ENCODE measurements around the gene CTDP1.

The CTDP1 gene, protein sequence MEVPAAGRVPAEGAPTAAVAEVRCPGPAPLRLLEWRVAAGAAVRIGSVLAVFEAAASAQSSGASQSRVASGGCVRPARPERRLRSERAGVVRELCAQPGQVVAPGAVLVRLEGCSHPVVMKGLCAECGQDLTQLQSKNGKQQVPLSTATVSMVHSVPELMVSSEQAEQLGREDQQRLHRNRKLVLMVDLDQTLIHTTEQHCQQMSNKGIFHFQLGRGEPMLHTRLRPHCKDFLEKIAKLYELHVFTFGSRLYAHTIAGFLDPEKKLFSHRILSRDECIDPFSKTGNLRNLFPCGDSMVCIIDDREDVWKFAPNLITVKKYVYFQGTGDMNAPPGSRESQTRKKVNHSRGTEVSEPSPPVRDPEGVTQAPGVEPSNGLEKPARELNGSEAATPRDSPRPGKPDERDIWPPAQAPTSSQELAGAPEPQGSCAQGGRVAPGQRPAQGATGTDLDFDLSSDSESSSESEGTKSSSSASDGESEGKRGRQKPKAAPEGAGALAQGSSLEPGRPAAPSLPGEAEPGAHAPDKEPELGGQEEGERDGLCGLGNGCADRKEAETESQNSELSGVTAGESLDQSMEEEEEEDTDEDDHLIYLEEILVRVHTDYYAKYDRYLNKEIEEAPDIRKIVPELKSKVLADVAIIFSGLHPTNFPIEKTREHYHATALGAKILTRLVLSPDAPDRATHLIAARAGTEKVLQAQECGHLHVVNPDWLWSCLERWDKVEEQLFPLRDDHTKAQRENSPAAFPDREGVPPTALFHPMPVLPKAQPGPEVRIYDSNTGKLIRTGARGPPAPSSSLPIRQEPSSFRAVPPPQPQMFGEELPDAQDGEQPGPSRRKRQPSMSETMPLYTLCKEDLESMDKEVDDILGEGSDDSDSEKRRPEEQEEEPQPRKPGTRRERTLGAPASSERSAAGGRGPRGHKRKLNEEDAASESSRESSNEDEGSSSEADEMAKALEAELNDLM

DNA sequence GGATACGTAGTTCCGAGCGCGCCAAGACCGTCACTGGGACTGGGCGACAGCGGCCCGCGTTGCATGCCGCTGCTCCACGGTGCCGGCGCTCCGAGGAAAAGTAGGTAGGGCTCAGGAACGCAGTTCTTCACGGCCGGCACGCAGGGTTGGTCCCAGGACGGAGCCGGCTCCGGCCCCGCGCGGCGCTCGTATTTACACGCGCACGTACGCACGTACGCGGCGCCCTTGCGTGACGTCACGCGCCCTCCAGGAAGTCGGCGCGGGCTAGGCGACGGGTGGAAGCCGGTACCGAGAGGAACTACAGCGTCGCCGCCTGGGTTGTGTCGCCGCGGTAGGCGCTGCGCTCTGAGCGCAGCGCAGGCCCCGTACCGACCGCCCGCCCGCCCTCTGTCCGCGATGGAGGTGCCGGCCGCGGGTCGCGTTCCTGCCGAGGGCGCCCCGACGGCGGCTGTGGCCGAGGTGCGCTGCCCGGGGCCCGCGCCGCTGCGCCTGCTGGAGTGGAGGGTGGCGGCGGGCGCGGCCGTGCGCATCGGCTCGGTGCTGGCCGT is at the start of gene CTDP1:
TSS of gene CTDP1 (plus strand) at position 252 of the 548 bp plus-strand sequence. CDS start at position 397, 145 bp downstream.
- Histone ChIP-seq H3K4me1 (ENCODE audit: control insufficient read depth in 2 of 2, insufficient read depth in 2 of 2, low read length in 2 of 2) (peaks cover 26 to 34% of the 10 kb centered on the region in 2 donors), H3K27ac (ENCODE audit: low read depth in 2 of 2, low read length in 2 of 2) (peak within 1 kb of the TSS; percentile 96 to 97), H3K27me3 (ENCODE audit: control insufficient read depth in 2 of 2, insufficient read depth in 2 of 2, low read length in 2 of 2) (no peaks in the 10 kb centered on the region), H3K9ac (ENCODE audit: low read depth in 1 of 2, low read length in 2 of 2) (peak within 1 kb of the TSS; percentile 89 to 92), H3K4me3 (ENCODE audit: low read length in 2 of 2) (peak within 1 kb of the TSS; percentile 70 to 93), H3K36me3 (ENCODE audit: control insufficient read depth in 2 of 2, insufficient read depth in 2 of 2, low read length in 2 of 2) (peaks cover 10 to 11% of the 10 kb centered on the region in 2 donors), H3K9me3 (ENCODE audit: control insufficient read depth in 2 of 2, low read length in 2 of 2) (no peaks in the 10 kb centered on the region)

DNA sequence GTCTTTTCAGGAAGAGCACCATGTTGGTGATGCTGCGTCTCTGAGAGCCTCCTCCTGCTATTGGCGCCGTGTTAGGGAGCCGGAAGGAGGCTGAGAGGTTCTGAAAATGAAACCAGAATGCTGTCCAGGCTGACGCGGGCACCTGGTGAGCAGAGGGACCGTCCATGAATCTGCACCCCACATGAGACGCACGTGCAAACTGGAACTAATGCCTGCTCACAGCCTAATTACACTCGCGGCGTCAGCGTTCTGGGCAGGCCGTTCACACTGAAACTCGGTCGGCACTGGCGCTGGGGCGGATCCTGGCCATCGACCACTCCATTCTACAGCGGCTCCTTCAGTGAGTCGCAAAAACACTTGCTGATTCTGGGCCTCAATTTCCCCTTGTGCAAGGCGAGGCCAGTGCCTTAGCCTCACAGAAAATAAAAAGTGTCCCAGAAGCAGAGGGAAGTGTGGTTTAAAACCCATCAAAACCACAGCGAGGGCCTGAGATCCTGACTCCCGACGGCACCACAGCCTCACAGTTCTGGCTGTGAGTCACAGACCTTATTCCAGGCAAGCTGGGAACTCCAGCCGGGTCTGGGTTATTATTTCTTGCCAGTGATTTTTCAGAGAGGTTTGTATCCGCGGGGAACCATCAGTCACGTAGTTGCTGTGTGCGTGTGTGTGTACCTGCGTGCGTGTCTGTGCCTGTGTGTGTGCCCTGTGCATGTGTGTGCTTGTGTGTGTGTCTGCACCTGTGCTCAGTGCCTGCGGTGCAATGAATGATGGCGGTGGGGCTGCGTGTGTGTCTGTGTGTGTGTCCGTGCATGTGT is 49.1 kb upstream of the CTDP1 start:
- Histone ChIP-seq H3K9me3 (ENCODE audit: control insufficient read depth in 2 of 2, low read length in 2 of 2) (no peaks in the 10 kb centered on the region), H3K27me3 (ENCODE audit: control insufficient read depth in 2 of 2, insufficient read depth in 2 of 2, low read length in 2 of 2) (no peaks in the 10 kb centered on the region), H3K4me3 (ENCODE audit: low read length in 2 of 2) (no peak overlapping the region), H3K27ac (ENCODE audit: low read depth in 2 of 2, low read length in 2 of 2) (no peak overlapping the region), H3K36me3 (ENCODE audit: control insufficient read depth in 2 of 2, insufficient read depth in 2 of 2, low read length in 2 of 2) (no peaks in the 10 kb centered on the region), H3K4me1 (ENCODE audit: control insufficient read depth in 2 of 2, insufficient read depth in 2 of 2, low read length in 2 of 2) (no peaks in the 10 kb centered on the region), H3K9ac (ENCODE audit: low read depth in 1 of 2, low read length in 2 of 2) (no peak overlapping the region)

DNA sequence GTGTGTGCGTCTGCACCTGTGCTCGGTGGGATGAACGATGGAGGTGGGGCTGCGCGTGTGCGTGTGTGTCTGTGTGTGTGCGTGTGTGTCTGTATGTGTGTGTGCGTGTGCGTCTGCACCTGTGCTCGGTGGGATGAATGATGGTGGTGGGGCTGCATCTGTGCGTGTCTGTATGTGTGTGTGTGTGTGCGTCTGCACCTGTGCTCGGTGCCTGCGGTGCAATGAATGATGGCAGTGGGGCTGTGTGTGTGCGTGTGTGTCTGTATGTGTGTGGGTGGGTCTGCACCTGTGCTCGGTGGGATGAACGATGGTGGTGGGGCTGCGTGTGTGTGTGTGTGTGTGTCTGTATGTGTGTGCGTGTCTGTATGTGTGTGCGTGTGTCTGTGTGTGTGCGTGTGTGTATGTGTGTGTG is 48.5 kb upstream of the CTDP1 start:
- Histone ChIP-seq H3K9ac (ENCODE audit: low read depth in 1 of 2, low read length in 2 of 2) (no peak overlapping the region), H3K4me3 (ENCODE audit: low read length in 2 of 2) (no peak overlapping the region), H3K27ac (ENCODE audit: low read depth in 2 of 2, low read length in 2 of 2) (no peak overlapping the region), H3K27me3 (ENCODE audit: control insufficient read depth in 2 of 2, insufficient read depth in 2 of 2, low read length in 2 of 2) (no peaks in the 10 kb centered on the region), H3K36me3 (ENCODE audit: control insufficient read depth in 2 of 2, insufficient read depth in 2 of 2, low read length in 2 of 2) (no peaks in the 10 kb centered on the region), H3K9me3 (ENCODE audit: control insufficient read depth in 2 of 2, low read length in 2 of 2) (no peaks in the 10 kb centered on the region), H3K4me1 (ENCODE audit: control insufficient read depth in 2 of 2, insufficient read depth in 2 of 2, low read length in 2 of 2) (no peaks in the 10 kb centered on the region)

DNA sequence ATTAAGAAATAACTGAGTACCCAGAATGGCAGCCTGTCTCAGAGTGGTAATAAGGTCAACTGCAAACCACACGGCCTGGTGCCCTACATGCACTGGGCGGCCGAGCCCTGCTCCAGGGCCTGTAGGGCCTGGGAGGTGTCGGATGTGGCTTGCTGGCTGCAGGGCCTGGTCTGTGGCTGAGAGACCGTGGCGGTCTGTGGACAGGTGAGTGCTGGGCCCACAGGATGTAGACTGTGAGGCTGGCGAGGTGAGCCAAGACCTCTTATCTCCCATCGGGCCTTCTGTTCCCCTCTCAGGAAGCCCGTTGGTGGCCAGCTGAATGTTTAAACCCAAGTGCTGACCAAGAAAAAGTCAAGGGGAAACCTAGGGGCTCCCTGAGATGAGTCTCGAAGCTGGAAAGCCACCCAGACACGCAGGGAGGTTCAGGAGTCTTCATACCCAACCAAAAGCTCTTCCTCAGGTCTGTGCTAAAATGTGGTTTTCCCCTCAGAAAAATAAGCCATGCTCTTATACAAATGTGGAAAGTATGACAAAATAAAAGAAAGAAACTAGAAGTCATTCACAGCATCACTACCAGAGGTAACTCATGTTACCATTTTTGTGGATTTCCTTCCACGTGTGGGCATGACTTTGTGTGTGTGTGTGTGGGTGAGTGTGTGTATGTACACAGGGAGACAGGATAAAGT is 47.7 kb upstream of the CTDP1 start:
- H3K9ac ChIP-seq (ENCODE audit: low read depth in 1 of 2, low read length in 2 of 2), result no peak overlapping the region
- H3K9me3 ChIP-seq (ENCODE audit: control insufficient read depth in 2 of 2, low read length in 2 of 2), result no peaks in the 10 kb centered on the region
- no peaks in the 10 kb centered on the region for H3K36me3 ChIP-seq (ENCODE audit: control insufficient read depth in 2 of 2, insufficient read depth in 2 of 2, low read length in 2 of 2)
- H3K27me3 ChIP-seq (ENCODE audit: control insufficient read depth in 2 of 2, insufficient read depth in 2 of 2, low read length in 2 of 2), result no peaks in the 10 kb centered on the region
- H3K4me3 ChIP-seq (ENCODE audit: low read length in 2 of 2), result no peak overlapping the region
- no peak overlapping the region for H3K27ac ChIP-seq (ENCODE audit: low read depth in 2 of 2, low read length in 2 of 2)
- no peaks in the 10 kb centered on the region for H3K4me1 ChIP-seq (ENCODE audit: control insufficient read depth in 2 of 2, insufficient read depth in 2 of 2, low read length in 2 of 2)

DNA sequence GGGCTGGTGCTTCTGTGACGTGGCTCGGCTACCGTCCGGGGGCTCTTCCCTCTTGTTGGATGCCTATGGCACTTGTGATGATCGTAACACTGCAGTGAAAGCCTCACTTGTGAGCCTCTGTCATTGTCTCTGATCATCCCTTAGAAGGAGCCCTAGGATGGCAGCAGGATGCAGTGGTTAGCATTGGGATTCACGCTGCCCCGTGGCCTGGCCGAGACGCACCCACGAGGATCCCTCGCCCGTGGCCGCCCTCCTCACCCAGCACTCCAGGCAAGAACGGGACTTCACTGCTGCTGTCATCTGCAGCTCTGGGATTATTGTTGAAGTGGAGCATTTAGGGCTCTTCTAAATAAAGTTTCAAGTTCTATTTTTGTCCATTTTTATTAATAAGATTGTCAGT is 46.8 kb upstream of the CTDP1 start:
- H3K4me3 ChIP-seq (ENCODE audit: low read length in 2 of 2), result no peak overlapping the region
- H3K9ac ChIP-seq (ENCODE audit: low read depth in 1 of 2, low read length in 2 of 2), result no peak overlapping the region
- no peaks in the 10 kb centered on the region for H3K4me1 ChIP-seq (ENCODE audit: control insufficient read depth in 2 of 2, insufficient read depth in 2 of 2, low read length in 2 of 2)
- no peaks in the 10 kb centered on the region for H3K27me3 ChIP-seq (ENCODE audit: control insufficient read depth in 2 of 2, insufficient read depth in 2 of 2, low read length in 2 of 2)
- no peak overlapping the region for H3K27ac ChIP-seq (ENCODE audit: low read depth in 2 of 2, low read length in 2 of 2)
- no peaks in the 10 kb centered on the region for H3K9me3 ChIP-seq (ENCODE audit: control insufficient read depth in 2 of 2, low read length in 2 of 2)
- H3K36me3 ChIP-seq (ENCODE audit: control insufficient read depth in 2 of 2, insufficient read depth in 2 of 2, low read length in 2 of 2), result no peaks in the 10 kb centered on the region

DNA sequence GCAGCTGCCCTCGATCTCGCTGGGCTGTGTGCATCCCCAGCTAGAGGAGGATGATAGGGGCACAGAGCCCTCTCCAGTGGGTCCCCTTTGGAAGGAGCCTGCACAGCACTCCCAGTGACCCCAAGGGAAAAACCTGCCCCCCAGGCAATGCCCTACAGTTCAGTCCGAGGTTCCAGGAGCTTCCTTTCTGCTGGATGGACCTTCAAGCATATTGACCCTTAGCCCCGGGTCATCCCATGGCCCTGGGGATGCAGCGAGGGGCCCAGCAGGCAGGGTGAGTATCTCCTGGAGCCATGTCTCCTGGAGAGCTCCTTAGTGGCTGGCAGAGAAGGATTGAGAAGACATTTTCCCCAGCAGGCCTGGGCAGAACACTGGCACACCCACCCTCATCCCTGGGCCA is 45.4 kb upstream of the CTDP1 start:
- Histone ChIP-seq H3K4me3 (ENCODE audit: low read length in 2 of 2) (no peak overlapping the region), H3K36me3 (ENCODE audit: control insufficient read depth in 2 of 2, insufficient read depth in 2 of 2, low read length in 2 of 2) (no peaks in the 10 kb centered on the region)

DNA sequence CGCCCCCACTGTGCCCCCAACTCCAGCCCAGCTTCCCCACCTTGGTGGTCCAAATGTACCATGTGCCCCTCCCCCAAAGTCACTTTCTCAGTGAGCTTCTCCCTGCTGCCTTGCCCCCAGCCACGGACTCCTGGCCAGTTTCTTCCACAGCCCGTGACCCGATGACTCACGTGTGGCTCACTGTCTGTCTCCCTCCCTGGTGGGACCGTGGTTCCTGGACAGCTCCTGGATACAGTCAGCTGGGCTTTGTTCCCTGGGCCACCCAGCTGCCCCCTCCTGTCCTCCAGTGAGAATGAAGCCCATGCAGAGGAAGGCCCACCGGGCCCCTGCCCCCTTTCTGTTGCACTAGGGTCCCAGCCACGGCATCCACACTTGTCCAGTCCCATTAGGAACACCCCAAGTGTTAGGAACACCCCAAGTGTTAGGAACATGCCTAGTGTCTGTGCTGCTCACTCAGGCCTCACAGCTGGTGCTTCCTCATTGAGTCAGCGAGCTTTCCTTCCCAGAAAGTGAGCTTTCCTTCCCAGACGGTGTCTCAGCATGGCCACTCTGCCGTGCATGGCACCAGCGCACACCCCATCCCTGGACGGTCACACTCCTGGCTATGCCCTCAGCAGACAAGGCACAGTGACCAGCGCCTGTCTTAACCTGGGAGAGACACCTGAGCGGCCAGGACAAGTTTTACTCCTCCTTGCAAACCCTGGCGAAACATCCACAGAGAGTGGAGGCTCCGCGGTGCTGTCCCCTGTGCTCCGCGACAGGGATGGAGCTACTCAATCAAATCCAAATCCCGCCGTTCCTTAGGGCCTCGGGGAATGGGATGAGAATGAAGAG is 44.8 kb upstream of the CTDP1 start:
- no peak overlapping the region for H3K9ac ChIP-seq (ENCODE audit: low read depth in 1 of 2, low read length in 2 of 2)
- H3K4me3 ChIP-seq (ENCODE audit: low read length in 2 of 2), result no peak overlapping the region
- H3K9me3 ChIP-seq (ENCODE audit: control insufficient read depth in 2 of 2, low read length in 2 of 2), result no peaks in the 10 kb centered on the region
- H3K27me3 ChIP-seq (ENCODE audit: control insufficient read depth in 2 of 2, insufficient read depth in 2 of 2, low read length in 2 of 2), result no peaks in the 10 kb centered on the region
- no peaks in the 10 kb centered on the region for H3K4me1 ChIP-seq (ENCODE audit: control insufficient read depth in 2 of 2, insufficient read depth in 2 of 2, low read length in 2 of 2)
- H3K36me3 ChIP-seq (ENCODE audit: control insufficient read depth in 2 of 2, insufficient read depth in 2 of 2, low read length in 2 of 2), result no peaks in the 10 kb centered on the region
- H3K27ac ChIP-seq (ENCODE audit: low read depth in 2 of 2, low read length in 2 of 2), result no peak overlapping the region

More for the DNA sequence above, 45.4 kb upstream of the CTDP1 start:
- Histone ChIP-seq H3K27ac (ENCODE audit: low read depth in 2 of 2, low read length in 2 of 2) (no peak overlapping the region), H3K27me3 (ENCODE audit: control insufficient read depth in 2 of 2, insufficient read depth in 2 of 2, low read length in 2 of 2) (no peaks in the 10 kb centered on the region), H3K9ac (ENCODE audit: low read depth in 1 of 2, low read length in 2 of 2) (no peak overlapping the region), H3K4me1 (ENCODE audit: control insufficient read depth in 2 of 2, insufficient read depth in 2 of 2, low read length in 2 of 2) (no peaks in the 10 kb centered on the region), H3K9me3 (ENCODE audit: control insufficient read depth in 2 of 2, low read length in 2 of 2) (no peaks in the 10 kb centered on the region)

DNA sequence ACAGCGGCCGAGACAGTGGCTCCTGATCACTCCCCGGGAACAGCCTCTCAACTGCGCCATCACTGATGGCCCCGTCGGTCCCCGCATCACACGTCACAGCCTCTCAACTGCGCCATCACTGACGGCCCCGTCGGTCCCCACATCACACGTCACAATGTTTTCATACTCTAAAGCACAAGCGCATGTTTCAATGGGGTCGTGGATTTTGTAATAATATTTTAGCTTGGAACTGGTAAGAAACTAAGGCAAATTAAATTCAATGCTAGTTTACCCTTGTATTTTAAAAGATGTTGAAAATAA is 44.2 kb upstream of the CTDP1 start:
- H3K27me3 ChIP-seq (ENCODE audit: control insufficient read depth in 2 of 2, insufficient read depth in 2 of 2, low read length in 2 of 2), result no peaks in the 10 kb centered on the region
- no peak overlapping the region for H3K9ac ChIP-seq (ENCODE audit: low read depth in 1 of 2, low read length in 2 of 2)
- no peak overlapping the region for H3K4me3 ChIP-seq (ENCODE audit: low read length in 2 of 2)
- H3K4me1 ChIP-seq (ENCODE audit: control insufficient read depth in 2 of 2, insufficient read depth in 2 of 2, low read length in 2 of 2), result no peaks in the 10 kb centered on the region
- no peaks in the 10 kb centered on the region for H3K36me3 ChIP-seq (ENCODE audit: control insufficient read depth in 2 of 2, insufficient read depth in 2 of 2, low read length in 2 of 2)
- no peak overlapping the region for H3K27ac ChIP-seq (ENCODE audit: low read depth in 2 of 2, low read length in 2 of 2)
- no peaks in the 10 kb centered on the region for H3K9me3 ChIP-seq (ENCODE audit: control insufficient read depth in 2 of 2, low read length in 2 of 2)

Data from mucosa of rectum (tissue), 2 donors.